SK-N-SH treated with all-trans-retinoic acid at 6 μM for 48 hours (cell line): ENCODE measurements around the gene PDGFRB.

Experiments
- ATAC-seq: fragments of 200-7000 bp; cut with Tn5 transposase; 3 replicates; pipeline ENCODE4 v1.9.1; 2020; ENCODE audit warnings: mild to moderate bottlenecking, moderate library complexity
- ARNTL ChIP-seq: fragments of 450-650 bp; formaldehyde crosslinking; IDR thresholded peaks from 2 replicates; pipeline ENCODE4 v1.5.0; 2020; ENCODE audit warnings: low read depth, mild to moderate bottlenecking, moderate library complexity, borderline replicate concordance
- BACH2 ChIP-seq: fragments of 250-450 bp; sonication (Bioruptor Pico); IDR thresholded peaks from 2 replicates; pipeline ENCODE4 v1.9.0; 2021; ENCODE audit warnings: mild to moderate bottlenecking, borderline replicate concordance
- CSDC2 ChIP-seq: fragments of 250-450 bp; sonication (Bioruptor Pico); IDR thresholded peaks from 2 replicates; pipeline ENCODE4 v1.5.0; 2020; ENCODE audit warnings: mild to moderate bottlenecking, moderate library complexity
- ESRRG ChIP-seq: fragments of 250-450 bp; sonication (Bioruptor Pico); IDR thresholded peaks from 2 replicates; pipeline ENCODE4 v1.6.1; 2021; ENCODE audit warnings: mild to moderate bottlenecking
- GLIS3 ChIP-seq: fragments of 250-450 bp; sonication (Bioruptor Pico); IDR thresholded peaks from 2 replicates; pipeline ENCODE4 v1.5.0; 2020; ENCODE audit warnings: mild to moderate bottlenecking, moderate library complexity
- ISL1 ChIP-seq: fragments of 250-450 bp; sonication (Bioruptor Pico); IDR thresholded peaks from 2 replicates; pipeline ENCODE4 v2.1.2; 2022; ENCODE audit warnings: mild to moderate bottlenecking, moderate library complexity
- OSR1 ChIP-seq: fragments of 250-450 bp; sonication (Bioruptor Pico); IDR thresholded peaks from 2 replicates; pipeline ENCODE4 v1.8.0; 2022; ENCODE audit warnings: moderate library complexity, mild to moderate bottlenecking, inconsistent platforms
- POU6F1 ChIP-seq: fragments of 250-450 bp; sonication (Bioruptor Pico); IDR thresholded peaks from 2 replicates; pipeline ENCODE4 v1.8.0; 2021; ENCODE audit warnings: low read depth, mild to moderate bottlenecking, moderate library complexity, borderline replicate concordance
- PPARA ChIP-seq: fragments of 250-450 bp; sonication (Bioruptor Pico); IDR thresholded peaks from 2 replicates; pipeline ENCODE4 v1.5.0; 2020; ENCODE audit warnings: mild to moderate bottlenecking, borderline replicate concordance
- SNAI2 ChIP-seq: fragments of 250-450 bp; sonication (Bioruptor Pico); IDR thresholded peaks from 2 replicates; pipeline ENCODE4 v1.5.0; 2020; ENCODE audit warnings: mild to moderate bottlenecking, moderate library complexity
- TOX ChIP-seq: fragments of 250-450 bp; sonication (Bioruptor Pico); IDR thresholded peaks from 2 replicates; pipeline ENCODE4 v1.8.0; 2021; ENCODE audit warnings: mild to moderate bottlenecking, moderate library complexity, borderline replicate concordance
- TSHZ2 ChIP-seq: fragments of 250-450 bp; sonication (Bioruptor Pico); IDR thresholded peaks from 2 replicates; pipeline ENCODE4 v1.5.0; 2020; ENCODE audit warnings: mild to moderate bottlenecking, moderate library complexity
- ZNF565 ChIP-seq: fragments of 450-650 bp; formaldehyde crosslinking; conservative IDR thresholded peaks from 2 replicates; pipeline ENCODE4 v1.5.0; 2020; ENCODE audit warnings: low read depth, mild to moderate bottlenecking, moderate library complexity
- ZNF70 ChIP-seq: fragments of 450-650 bp; formaldehyde crosslinking; IDR thresholded peaks from 2 replicates; pipeline ENCODE4 v1.5.0; 2020; ENCODE audit warnings: mild to moderate bottlenecking, moderate library complexity
- ZNF8 ChIP-seq: fragments of 450-650 bp; formaldehyde crosslinking; IDR thresholded peaks from 2 replicates; pipeline ENCODE4 v1.5.0; 2020; ENCODE audit warnings: mild to moderate bottlenecking, moderate library complexity
- TF ChIP-seq, protein P1 (sequence below): fragments of 250-450 bp; sonication (Bioruptor Pico); IDR thresholded peaks from 2 replicates; pipeline ENCODE4 v1.5.1; 2021; ENCODE audit warnings: mild to moderate bottlenecking, moderate library complexity
- TF ChIP-seq, protein P2 (sequence below): fragments of 250-450 bp; sonication (Bioruptor Pico); IDR thresholded peaks from 2 replicates; pipeline ENCODE4 v1.8.0; 2020; ENCODE audit warnings: mild to moderate bottlenecking, moderate library complexity, borderline replicate concordance
- TF ChIP-seq, protein P3 (sequence below): fragments of 250-450 bp; sonication (Bioruptor Pico); IDR thresholded peaks from 2 replicates; pipeline ENCODE4 v1.5.1; 2020; ENCODE audit warnings: low read depth, mild to moderate bottlenecking, moderate library complexity

PDGFRB gene

GRCh38 chr5:150189326-150189725, 33.7 kb upstream of the PDGFRB start:
- TF ChIP-seq GLIS3, result no peak
- TF ChIP-seq, protein P1, sequence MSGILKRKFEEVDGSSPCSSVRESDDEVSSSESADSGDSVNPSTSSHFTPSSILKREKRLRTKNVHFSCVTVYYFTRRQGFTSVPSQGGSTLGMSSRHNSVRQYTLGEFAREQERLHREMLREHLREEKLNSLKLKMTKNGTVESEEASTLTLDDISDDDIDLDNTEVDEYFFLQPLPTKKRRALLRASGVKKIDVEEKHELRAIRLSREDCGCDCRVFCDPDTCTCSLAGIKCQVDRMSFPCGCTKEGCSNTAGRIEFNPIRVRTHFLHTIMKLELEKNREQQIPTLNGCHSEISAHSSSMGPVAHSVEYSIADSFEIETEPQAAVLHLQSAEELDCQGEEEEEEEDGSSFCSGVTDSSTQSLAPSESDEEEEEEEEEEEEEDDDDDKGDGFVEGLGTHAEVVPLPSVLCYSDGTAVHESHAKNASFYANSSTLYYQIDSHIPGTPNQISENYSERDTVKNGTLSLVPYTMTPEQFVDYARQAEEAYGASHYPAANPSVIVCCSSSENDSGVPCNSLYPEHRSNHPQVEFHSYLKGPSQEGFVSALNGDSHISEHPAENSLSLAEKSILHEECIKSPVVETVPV (CRISPR knock-in tag), result no peak
- no peak for ATAC-seq

DNA sequence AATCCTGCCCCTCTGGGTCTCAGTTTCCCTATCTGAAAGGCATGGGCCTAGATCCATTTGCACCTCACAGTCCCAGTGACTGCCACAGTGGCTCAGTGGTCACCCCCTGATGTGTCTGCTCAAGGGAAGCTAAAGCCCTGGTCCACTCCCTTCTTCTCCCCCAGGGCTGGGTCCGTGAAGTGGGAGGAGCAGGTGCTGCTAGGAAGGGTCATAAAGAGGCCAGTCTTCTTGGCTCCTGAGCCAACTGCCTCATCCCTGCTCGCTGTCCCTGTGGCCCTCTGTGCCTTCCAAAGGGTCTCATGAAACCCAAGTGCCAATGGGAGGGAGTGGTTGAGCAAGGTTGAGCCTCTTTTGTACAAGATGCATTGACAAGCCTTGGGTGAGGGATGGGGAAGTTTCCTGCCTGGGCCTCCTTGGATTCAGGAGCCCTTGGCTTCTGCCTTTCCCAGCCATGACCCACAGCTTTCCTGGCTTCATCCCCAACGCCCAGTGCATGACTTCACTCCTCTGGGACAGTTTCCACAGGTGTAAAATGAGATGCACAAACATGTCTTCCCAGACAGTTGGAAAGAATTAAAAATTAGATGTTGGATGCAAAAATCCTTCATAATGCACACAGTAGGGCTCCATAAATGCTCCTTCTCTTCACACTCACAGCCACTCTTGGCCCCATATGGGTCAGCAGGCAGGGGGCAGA, 32.6 kb upstream of the PDGFRB start:
- TF ChIP-seq ZNF70 (CRISPR knock-in tag) (no peak), TOX (no peak), BACH2 (CRISPR knock-in tag) (no peak), POU6F1 (CRISPR knock-in tag) (no peak)
- ATAC-seq, result no peak

GRCh38 chr5:150186897-150187296, 31.3 kb upstream of the PDGFRB start:
- no peak for ATAC-seq
- no peak for TF ChIP-seq ZNF70 (CRISPR knock-in tag)

- no peak for ATAC-seq
- TF ChIP-seq ISL1 (CRISPR knock-in tag), result no peak
- TF ChIP-seq PPARA, result no peak
- TF ChIP-seq, protein P2, sequence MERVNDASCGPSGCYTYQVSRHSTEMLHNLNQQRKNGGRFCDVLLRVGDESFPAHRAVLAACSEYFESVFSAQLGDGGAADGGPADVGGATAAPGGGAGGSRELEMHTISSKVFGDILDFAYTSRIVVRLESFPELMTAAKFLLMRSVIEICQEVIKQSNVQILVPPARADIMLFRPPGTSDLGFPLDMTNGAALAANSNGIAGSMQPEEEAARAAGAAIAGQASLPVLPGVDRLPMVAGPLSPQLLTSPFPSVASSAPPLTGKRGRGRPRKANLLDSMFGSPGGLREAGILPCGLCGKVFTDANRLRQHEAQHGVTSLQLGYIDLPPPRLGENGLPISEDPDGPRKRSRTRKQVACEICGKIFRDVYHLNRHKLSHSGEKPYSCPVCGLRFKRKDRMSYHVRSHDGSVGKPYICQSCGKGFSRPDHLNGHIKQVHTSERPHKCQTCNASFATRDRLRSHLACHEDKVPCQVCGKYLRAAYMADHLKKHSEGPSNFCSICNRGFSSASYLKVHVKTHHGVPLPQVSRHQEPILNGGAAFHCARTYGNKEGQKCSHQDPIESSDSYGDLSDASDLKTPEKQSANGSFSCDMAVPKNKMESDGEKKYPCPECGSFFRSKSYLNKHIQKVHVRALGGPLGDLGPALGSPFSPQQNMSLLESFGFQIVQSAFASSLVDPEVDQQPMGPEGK, result no peak
- TF ChIP-seq ZNF8, result no peak
- no peak for TF ChIP-seq TSHZ2 (CRISPR knock-in tag)
- no peak for TF ChIP-seq OSR1 (CRISPR knock-in tag)
- TF ChIP-seq ESRRG (CRISPR knock-in tag), result no peak
- TF ChIP-seq ZNF70 (CRISPR knock-in tag), result no peak
- TF ChIP-seq TOX, result no peak
- no peak for TF ChIP-seq CSDC2 (CRISPR knock-in tag)
- TF ChIP-seq, protein P3, sequence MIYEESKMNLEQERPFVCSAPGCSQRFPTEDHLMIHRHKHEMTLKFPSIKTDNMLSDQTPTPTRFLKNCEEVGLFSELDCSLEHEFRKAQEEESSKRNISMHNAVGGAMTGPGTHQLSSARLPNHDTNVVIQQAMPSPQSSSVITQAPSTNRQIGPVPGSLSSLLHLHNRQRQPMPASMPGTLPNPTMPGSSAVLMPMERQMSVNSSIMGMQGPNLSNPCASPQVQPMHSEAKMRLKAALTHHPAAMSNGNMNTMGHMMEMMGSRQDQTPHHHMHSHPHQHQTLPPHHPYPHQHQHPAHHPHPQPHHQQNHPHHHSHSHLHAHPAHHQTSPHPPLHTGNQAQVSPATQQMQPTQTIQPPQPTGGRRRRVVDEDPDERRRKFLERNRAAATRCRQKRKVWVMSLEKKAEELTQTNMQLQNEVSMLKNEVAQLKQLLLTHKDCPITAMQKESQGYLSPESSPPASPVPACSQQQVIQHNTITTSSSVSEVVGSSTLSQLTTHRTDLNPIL (CRISPR knock-in tag), result no peak
- TF ChIP-seq ZNF565 (CRISPR knock-in tag), result no peak
- no peak for TF ChIP-seq GLIS3
- no peak for TF ChIP-seq BACH2 (CRISPR knock-in tag)
- TF ChIP-seq ARNTL (CRISPR knock-in tag), result no peak
- no peak for TF ChIP-seq SNAI2 (CRISPR knock-in tag)
These were observed 30.5 kb upstream of the PDGFRB start for GRCh38 chr5:150186137-150186536.
